ENCODE measurements around the gene SNRNP25. TPM values are rescaled to one million over a fixed set of nuclear protein-coding genes. Genes with fewer than 3 reads are reported as not detected.
"Not testable (repeated sequence)": the region's sequence is repeated elsewhere in the genome, so short reads cannot be mapped to it uniquely, and the experiment has no call there.

The SNRNP25 gene
- total RNA-seq (2014; rRNA removed; shearing (Covaris generic); ENCODE audit: low replicate concordance), result 33.1 and 87.8 TPM in 2 replicates

GRCh38 chr16:53346-54236 is at the start of gene SNRNP25, which contains the start of gene POLR3K:
Gene SNRNP25 (plus strand): TSS chr16:53828. CDS start chr16:54017, 189 bp downstream.
Gene POLR3K (minus strand): TSS chr16:53608. CDS start chr16:53586, 22 bp downstream.
- H3K9me3 ChIP-seq, result no peaks in the 10 kb centered on the region
- H3K27me3 ChIP-seq, result no peaks in the 10 kb centered on the region
- peak within 1 kb of the TSS; percentile 83 for H3K4me3 ChIP-seq
- H3K36me3 ChIP-seq, result peaks cover 54% of the 10 kb centered on the region
- DNase-seq, result peak; percentile 100

- Histone ChIP-seq H3K36me3 (no peaks in the 10 kb centered on the region), H3K4me3 (no peak overlapping the region), H3K27me3 (no peaks in the 10 kb centered on the region), H3K9me3 (peaks cover 2% of the 10 kb centered on the region; the same call in 1 of the 2 replicates)
- peak; percentile 25 for DNase-seq
Observed at GRCh38 chr16:9903-10665, 43.5 kb upstream of the SNRNP25 start.

- peak; percentile 83 for DNase-seq
Observed at GRCh38 chr16:10772-11171, 42.9 kb upstream of the SNRNP25 start.

GRCh38 chr16:17062-17765 is 36.4 kb upstream of the SNRNP25 start:
- H3K4me3 ChIP-seq, H3K9me3 ChIP-seq, DNase-seq, H3K36me3 ChIP-seq, H3K27me3 ChIP-seq: not testable (repeated sequence)

More at GRCh38 chr16:10772-11171, 42.9 kb upstream of the SNRNP25 start:
- not testable (repeated sequence) for H3K9me3 ChIP-seq, H3K27me3 ChIP-seq, H3K36me3 ChIP-seq, H3K4me3 ChIP-seq

GRCh38 chr16:20886-21285 is 32.7 kb upstream of the SNRNP25 start:
- not testable (repeated sequence) for H3K36me3 ChIP-seq, H3K4me3 ChIP-seq, H3K9me3 ChIP-seq, DNase-seq, H3K27me3 ChIP-seq

- not testable (repeated sequence) for H3K36me3 ChIP-seq, H3K4me3 ChIP-seq, DNase-seq, H3K9me3 ChIP-seq, H3K27me3 ChIP-seq
Observed at GRCh38 chr16:24151-24550, 29.5 kb upstream of the SNRNP25 start.

GRCh38 chr16:25926-26348 is 27.7 kb upstream of the SNRNP25 start:
- H3K36me3 ChIP-seq, DNase-seq: not testable (repeated sequence)

GRCh38 chr16:30627-31026 is 23.0 kb upstream of the SNRNP25 start:
- H3K27me3 ChIP-seq, H3K4me3 ChIP-seq, DNase-seq, H3K36me3 ChIP-seq, H3K9me3 ChIP-seq: not testable (repeated sequence)

More at GRCh38 chr16:25926-26348, 27.7 kb upstream of the SNRNP25 start:
- H3K9me3 ChIP-seq, H3K27me3 ChIP-seq, H3K4me3 ChIP-seq: not testable (repeated sequence)

GRCh38 chr16:33154-33876 is 20.3 kb upstream of the SNRNP25 start:
- H3K9me3 ChIP-seq, H3K4me3 ChIP-seq, H3K27me3 ChIP-seq, H3K36me3 ChIP-seq, DNase-seq: not testable (repeated sequence)

- no peak overlapping the region for H3K4me3 ChIP-seq
- no peaks in the 10 kb centered on the region for H3K27me3 ChIP-seq
- DNase-seq, result no peak
- no peaks in the 10 kb centered on the region for H3K9me3 ChIP-seq
- H3K36me3 ChIP-seq, result peaks cover 9% of the 10 kb centered on the region; the same call in 1 of the 2 replicates
Observed at GRCh38 chr16:33877-34647, 19.6 kb upstream of the SNRNP25 start.

- H3K36me3 ChIP-seq, result peaks cover 11% of the 10 kb centered on the region; the same call in 1 of the 2 replicates
- no peak overlapping the region for H3K4me3 ChIP-seq
- DNase-seq, result no peak
- H3K27me3 ChIP-seq, result no peaks in the 10 kb centered on the region
- H3K9me3 ChIP-seq, result no peaks in the 10 kb centered on the region
Observed at GRCh38 chr16:34648-34987, 19.0 kb upstream of the SNRNP25 start.

- Histone ChIP-seq H3K27me3 (no peaks in the 10 kb centered on the region), H3K36me3 (peaks cover 11% of the 10 kb centered on the region; the same call in 1 of the 2 replicates), H3K9me3 (no peaks in the 10 kb centered on the region), H3K4me3 (no peak overlapping the region)
- DNase-seq, result no peak
Observed at GRCh38 chr16:35011-35677, 18.5 kb upstream of the SNRNP25 start.

- H3K4me3 ChIP-seq, result no peak overlapping the region
- H3K27me3 ChIP-seq, result no peaks in the 10 kb centered on the region
- no peaks in the 10 kb centered on the region for H3K9me3 ChIP-seq
- H3K36me3 ChIP-seq, result peaks cover 11% of the 10 kb centered on the region; the same call in 1 of the 2 replicates
- no peak for DNase-seq
Observed at GRCh38 chr16:35678-36305, 17.8 kb upstream of the SNRNP25 start.

- Histone ChIP-seq H3K4me3 (no peak overlapping the region), H3K9me3 (no peaks in the 10 kb centered on the region), H3K36me3 (peaks cover 11% of the 10 kb centered on the region), H3K27me3 (no peaks in the 10 kb centered on the region)
- DNase-seq, result no peak
Observed at GRCh38 chr16:36336-36984, 17.2 kb upstream of the SNRNP25 start.
